Neutrophil (primary cell): ENCODE measurements around the gene THOC6.
A peak's percentile ranks its signal among the peaks of the same experiment; 100 is the strongest.

Experiments
- H3K27ac ChIP-seq: fragments of 200-600 bp; sonication (generic); 2 replicates; pipeline ENCODE4 v1.5.1; 2016; ENCODE audit warnings: mild to moderate bottlenecking, moderate library complexity
- H3K27me3 ChIP-seq: fragments of 200-600 bp; sonication (generic); 2 replicates; pipeline ENCODE4 v1.6.0; 2016; ENCODE audit warnings: mild to moderate bottlenecking
- H3K36me3 ChIP-seq: fragments of 200-600 bp; sonication (generic); 2 replicates; pipeline ENCODE4 v1.5.1; 2017
- H3K4me1 ChIP-seq, 2 experiments: fragments of 200-600 bp in 1 of 2; sonication (generic) in 1 of 2; 1 replicate in 1 of 2; 2 replicates in 1 of 2; pipeline versions ENCODE4 v1.5.1 to v1.6.1; 2013 to 2016; ENCODE audit warnings: low read depth in 1 of 2, low read length in 1 of 2, mild to moderate bottlenecking in 1 of 2, moderate library complexity in 1 of 2; ENCODE audit not compliant: control insufficient read depth in 1 of 2, insufficient read depth in 1 of 2
- H3K4me3 ChIP-seq, 2 experiments: fragments of 200-600 bp in 1 of 2; sonication (generic) in 1 of 2; 1 replicate in 1 of 2; 2 replicates in 1 of 2; pipeline ENCODE4 v1.5.1; 2013 to 2016; ENCODE audit warnings: low read depth in 1 of 2, low read length in 1 of 2, mild to moderate bottlenecking in 1 of 2, moderate library complexity in 1 of 2
- H3K9me3 ChIP-seq: fragments of 200-600 bp; sonication (generic); 2 replicates; pipeline ENCODE4 v1.5.1; 2016
- CTCF ChIP-seq: fragments of 200-600 bp; sonication (generic); IDR thresholded peaks from 2 replicates; pipeline ENCODE4 v1.5.1; 2016; ENCODE audit warnings: antibody characterized with exemption

Gene THOC6

GRCh38 chr16:3030222-3031212, 6.7 kb downstream of the THOC6 start:
- H3K4me1 ChIP-seq: peaks cover 52 to 74% of the 10 kb centered on the region in 2 experiments
- no peaks in the 10 kb centered on the region for H3K36me3 ChIP-seq
- peaks cover 69% of the 10 kb centered on the region for H3K27me3 ChIP-seq
- H3K4me3 ChIP-seq: no peak overlapping the region
- H3K27ac ChIP-seq: no peak overlapping the region
- no peak for TF ChIP-seq CTCF
- H3K9me3 ChIP-seq: no peaks in the 10 kb centered on the region

DNA sequence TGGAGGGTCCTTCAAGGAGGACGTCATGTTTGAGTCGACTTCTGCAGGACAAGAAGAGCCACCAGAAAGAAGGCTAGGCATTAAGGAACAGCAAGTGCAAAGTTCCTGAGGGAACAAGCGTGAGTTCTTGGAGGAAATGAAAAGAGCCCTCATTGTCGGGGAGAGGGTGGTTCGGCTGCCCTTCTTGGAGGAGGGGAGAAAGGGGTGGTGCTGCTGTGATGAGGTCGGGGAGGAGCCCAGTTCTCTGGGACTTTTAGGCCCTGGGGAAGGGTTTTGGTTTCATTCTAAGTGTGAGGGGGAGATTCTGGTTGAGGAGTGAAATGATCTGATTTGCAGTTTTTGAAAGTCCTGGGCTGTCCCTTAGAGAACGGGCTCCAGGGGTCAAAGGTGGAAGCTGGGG, 8.8 kb downstream of the THOC6 start:
- H3K27ac ChIP-seq: no peak overlapping the region
- H3K27me3 ChIP-seq: peaks cover 90% of the 10 kb centered on the region
- no peaks in the 10 kb centered on the region for H3K9me3 ChIP-seq
- H3K4me3 ChIP-seq: no peak overlapping the region
- peaks cover 69 to 89% of the 10 kb centered on the region in 2 experiments for H3K4me1 ChIP-seq
- TF ChIP-seq CTCF: no peak
- H3K36me3 ChIP-seq: no peaks in the 10 kb centered on the region

DNA sequence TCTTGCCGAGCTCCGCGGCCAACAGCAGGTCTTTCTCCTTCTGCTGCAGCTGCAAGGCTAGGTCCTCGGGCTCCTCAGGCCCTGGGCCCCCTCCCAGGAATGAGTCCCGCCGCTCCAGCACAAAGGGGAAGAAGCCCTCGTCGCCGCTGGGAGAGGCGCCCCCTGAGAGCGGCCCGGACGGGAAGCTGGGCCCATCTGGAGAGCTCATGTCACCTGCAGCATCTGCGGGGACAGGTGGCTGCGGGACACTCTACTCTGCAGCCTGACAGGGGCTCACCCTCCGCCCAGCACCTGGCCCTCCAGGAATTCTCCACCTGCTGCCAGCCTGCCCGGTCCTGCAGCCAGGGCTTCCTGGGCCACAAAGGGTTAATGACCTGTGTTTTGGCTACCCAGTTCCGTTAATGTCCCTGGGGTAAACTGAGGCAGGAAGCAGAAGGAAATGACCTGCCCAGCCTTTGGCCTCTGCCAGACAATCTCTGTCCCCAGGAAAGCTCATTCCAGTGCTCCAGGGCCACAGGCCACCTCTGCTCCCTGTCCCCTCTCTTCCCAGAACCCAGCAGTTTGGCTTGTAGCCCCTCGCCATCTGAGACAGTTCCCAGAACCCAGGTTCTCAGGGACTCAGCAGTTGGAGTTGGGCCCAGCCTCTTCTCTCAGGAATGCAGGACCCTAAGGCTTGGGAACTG, 11.6 kb downstream of the THOC6 start:
- peaks cover 5% of the 10 kb centered on the region for H3K36me3 ChIP-seq
- peaks cover 95% of the 10 kb centered on the region for H3K27me3 ChIP-seq
- TF ChIP-seq CTCF: no peak
- peaks cover 59 to 75% of the 10 kb centered on the region in 2 experiments for H3K4me1 ChIP-seq
- no peaks in the 10 kb centered on the region for H3K9me3 ChIP-seq
- H3K4me3 ChIP-seq: peak overlapping the region; percentile 54 to 69
- no peak overlapping the region for H3K27ac ChIP-seq

- Histone ChIP-seq H3K36me3 (peaks cover 11% of the 10 kb centered on the region), H3K9me3 (no peaks in the 10 kb centered on the region), H3K27ac (peak overlapping the region; percentile 13), H3K4me3 (peak overlapping the region; percentile 54 to 69), H3K27me3 (peaks cover 93% of the 10 kb centered on the region), H3K4me1 (peaks cover 59 to 69% of the 10 kb centered on the region in 2 experiments)
- no peak for TF ChIP-seq CTCF
Observed at GRCh38 chr16:3035972-3036725, 12.3 kb downstream of the THOC6 start.

- H3K27me3 ChIP-seq: peaks cover 91% of the 10 kb centered on the region
- H3K36me3 ChIP-seq: peaks cover 11% of the 10 kb centered on the region
- peak within 1 kb of the TSS; percentile 54 to 69 for H3K4me3 ChIP-seq
- no peaks in the 10 kb centered on the region for H3K9me3 ChIP-seq
- H3K4me1 ChIP-seq: peaks cover 53 to 62% of the 10 kb centered on the region in 2 experiments
- H3K27ac ChIP-seq: peak within 1 kb of the TSS; percentile 18
- no peak for TF ChIP-seq CTCF
Observed at GRCh38 chr16:3036726-3037315, 13.0 kb downstream of the THOC6 start, which contains the start of gene BICDL2. Gene BICDL2 (minus strand): TSS chr16:3036944. CDS start chr16:3035496, 1,448 bp downstream.
